Central memory CD4-positive, alpha-beta T cell (primary cell): ENCODE measurements around the gene NOTCH4.

ENCODE experiments used
- DNase-seq: peaks from one replicate; pipeline ENCODE4 v3.0.0; 2022

NOTCH4 gene

DNA sequence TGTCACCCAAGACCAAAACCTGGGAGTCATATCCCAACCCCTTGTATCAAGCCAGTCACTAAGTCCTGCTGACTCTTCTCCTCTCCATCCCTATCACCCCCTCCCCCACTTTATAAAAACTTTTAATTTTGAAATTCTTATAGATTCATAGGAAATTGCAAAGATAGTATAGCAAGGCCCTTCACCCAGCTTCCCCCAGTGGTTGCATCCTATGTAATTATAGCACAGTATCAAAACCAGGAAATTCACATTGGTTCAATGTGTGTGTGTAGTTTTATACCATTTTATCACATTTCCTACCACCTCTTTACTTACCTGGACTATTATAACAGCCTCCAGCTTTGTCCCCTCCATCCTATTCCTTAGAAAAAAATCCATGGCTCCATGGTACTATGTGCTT is 65.8 kb downstream of the NOTCH4 start:
- no peak for DNase-seq

- DNase-seq, result no peak
Observed at GRCh38 chr6:32156891-32157290, 67.0 kb downstream of the NOTCH4 start.

DNA sequence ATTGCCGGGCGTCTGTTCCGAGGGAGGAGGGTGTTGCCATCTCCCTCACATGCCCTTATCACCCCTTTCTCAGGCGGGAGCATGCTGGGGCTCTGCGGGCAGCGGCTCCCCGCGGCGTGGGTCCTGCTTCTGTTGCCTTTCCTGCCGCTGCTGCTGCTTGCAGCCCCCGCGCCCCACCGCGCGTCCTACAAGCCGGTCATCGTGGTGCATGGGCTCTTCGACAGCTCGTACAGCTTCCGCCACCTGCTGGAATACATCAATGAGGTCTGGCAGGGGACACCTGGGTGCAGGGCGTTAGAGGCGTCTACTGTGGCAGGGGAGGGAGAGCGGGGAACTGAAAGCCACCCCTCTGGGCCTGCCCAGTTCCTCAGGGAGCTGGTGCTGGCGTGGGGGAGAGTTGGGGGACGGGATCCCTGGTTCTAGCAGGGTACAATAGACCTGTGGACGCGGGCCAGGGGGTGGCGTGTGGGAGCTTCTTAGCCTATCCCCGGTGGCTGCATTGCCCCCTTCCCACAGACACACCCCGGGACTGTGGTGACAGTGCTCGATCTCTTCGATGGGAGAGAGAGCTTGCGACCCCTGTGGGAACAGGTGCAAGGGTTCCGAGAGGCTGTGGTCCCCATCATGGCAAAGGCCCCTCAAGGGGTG is 69.2 kb downstream of the NOTCH4 start:
- DNase-seq, result peak; percentile 63

DNA sequence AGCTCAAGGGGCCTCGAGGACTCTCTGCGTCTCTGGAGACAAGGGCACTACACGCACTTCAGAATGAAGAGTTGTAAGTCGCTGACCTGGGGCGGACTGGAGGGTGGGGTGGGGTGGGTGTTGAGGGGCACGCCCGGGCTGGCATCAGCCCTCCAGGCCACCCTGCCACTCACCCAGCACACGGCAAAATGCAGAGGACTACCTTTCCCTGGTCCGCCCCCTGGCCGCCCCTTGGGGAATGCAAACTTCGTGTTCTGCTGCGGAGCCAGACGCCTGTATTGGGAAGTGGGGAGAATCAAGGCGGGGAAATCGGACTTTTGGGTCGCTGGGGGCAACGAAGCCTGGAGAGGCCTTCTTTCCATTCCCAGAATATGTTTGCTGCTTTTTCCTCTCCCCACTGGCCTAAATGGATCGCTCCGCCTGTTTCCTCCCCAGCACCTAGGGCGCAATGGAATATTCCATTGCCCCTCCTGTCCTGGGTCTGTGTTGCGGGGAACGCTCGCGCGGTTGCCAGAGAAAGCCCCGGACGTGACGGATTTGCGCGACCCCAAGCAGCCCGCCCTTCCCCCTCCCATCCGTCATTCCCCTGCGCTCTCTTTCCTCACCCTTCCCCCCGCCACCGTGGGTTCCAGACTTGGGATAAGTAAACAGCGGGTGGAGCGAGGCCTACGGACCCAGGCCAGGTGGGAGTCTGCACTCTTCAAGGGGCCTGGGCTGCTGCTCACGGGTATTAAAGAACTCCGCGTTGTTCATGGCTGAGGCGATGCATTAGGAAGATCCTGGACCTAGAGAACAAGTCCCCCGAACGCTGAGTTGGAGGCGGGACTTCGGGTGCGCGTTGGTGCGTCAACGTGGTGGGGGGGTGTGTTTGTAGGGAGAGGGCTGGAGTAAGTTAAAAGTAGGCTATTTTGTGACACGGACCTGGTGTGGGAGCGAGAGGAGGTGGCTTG is 70.0 kb downstream of the NOTCH4 start, which contains the start of gene PPT2:
TSS of gene PPT2 (plus strand) at position 578 of the 950 bp plus-strand sequence. CDS start 454 bp downstream, outside the sequence.
- peak; percentile 70 for DNase-seq

DNA sequence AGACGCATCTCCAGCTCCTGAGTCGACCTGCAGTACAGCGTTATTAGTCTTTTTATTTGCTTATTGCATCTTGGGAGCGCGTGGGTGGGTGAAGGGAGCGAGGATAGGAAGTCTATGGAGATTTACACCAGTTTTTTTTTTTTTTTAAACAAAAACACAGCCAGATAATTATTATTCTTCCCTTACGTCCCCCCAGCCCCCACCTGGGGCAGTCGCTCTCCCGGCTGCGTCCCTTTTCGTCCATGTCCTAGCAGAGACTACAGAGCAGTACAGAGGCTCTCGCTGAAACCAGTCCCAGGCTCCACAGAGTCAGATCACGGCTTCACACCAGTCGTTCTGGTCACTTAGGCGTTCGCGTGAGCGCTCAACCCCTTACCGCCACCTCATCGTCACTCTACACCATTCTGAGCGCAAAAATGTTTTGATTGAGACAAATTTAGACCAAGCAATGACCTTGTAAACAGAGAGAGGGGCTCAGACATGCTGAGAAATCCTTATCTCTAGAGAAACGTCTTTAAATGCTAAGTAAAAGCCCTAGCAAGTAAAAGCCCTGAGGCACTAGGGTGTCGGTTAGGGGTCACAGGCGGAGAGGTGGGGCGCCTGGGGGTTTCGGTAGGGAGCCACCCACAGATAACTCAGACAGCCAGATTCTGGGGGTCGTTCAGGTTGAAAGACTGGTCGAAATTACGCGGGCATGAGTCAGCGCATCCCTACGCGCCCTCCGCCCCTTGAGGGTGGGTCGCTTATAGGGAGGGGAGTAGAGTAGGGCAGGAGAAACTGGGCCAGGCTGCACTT is 70.9 kb downstream of the NOTCH4 start:
- no peak for DNase-seq

DNA sequence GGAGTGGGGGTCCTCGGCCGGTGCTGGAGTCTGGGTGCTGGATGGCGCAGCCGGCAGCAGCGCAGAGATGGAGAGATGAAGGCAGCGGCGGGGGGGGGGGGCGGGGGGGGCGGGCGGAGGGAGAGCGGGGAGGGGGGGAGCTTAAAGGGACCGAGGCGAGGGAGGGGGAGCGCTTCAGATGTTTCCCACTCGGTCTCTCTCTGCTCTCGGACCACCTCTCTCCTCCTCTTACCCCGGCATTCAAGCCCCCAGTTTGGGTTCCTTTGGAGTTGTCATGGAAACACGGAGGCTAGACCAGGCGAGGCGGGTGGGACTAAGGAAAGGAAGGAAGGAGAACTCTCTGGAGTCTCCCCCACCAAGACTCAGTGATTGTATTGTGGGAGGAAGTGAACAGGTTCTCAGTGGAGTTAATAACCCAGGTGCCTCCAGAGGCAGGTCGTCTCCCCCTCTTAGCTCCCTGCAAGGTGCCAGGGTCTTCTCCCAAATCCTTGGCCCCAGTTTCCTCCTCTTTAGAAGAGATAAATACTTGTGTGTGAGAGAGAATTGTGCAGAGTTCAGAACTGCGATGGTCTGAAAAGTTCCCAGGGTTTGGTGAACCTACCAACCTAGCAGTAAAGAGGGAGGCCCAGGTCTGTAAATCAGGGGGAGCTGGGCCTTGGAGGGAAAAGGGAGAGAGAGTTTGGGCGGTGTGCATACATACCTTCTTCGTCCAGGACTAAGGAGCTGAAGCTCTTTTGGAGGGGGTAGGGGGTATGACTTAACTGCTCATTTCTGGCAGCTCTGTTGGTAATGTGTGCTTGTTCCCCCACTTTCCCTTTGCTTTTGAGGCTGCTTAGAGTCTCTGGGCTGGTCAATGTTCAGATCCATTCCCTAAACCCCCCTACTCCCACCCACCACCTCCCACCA is 71.8 kb downstream of the NOTCH4 start, which contains the start of gene PRRT1:
TSS of gene PRRT1 (minus strand) at position 77 of the 906 bp plus-strand sequence. CDS start 112 bp downstream, outside the sequence.
- DNase-seq, result no peak

DNA sequence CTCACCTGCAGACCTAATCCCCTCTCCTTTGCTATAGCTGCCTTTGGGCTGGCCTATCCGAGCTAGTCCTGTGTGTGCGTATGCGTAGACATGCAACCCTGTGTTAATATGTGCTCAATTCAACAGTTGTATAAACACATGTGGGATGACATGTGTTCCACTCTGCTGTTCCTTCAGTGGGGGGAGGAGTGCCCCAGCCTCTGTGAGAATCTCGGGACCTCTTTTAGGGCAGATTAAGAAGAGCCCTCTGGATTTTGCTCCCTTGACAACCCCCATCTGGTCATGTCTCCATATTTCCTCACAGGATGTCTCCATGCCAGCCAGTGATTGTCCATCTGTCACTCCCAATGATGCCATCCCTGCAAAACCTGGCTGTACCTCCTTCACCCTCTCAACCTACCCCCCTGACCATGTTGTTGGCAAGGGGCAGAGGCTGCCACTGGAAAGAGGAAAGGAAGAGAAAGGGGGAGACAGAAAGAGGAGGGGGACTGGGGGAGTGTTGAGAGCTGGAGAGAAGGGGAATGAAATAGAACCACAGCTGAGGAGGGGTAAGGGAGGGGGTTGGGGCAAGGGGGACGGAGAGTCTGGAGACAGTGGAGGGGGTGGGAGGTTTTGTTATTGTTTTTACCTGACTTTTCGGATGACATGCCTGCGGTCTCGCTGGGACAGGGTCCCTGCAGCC is 72.5 kb downstream of the NOTCH4 start:
- no peak for DNase-seq

DNA sequence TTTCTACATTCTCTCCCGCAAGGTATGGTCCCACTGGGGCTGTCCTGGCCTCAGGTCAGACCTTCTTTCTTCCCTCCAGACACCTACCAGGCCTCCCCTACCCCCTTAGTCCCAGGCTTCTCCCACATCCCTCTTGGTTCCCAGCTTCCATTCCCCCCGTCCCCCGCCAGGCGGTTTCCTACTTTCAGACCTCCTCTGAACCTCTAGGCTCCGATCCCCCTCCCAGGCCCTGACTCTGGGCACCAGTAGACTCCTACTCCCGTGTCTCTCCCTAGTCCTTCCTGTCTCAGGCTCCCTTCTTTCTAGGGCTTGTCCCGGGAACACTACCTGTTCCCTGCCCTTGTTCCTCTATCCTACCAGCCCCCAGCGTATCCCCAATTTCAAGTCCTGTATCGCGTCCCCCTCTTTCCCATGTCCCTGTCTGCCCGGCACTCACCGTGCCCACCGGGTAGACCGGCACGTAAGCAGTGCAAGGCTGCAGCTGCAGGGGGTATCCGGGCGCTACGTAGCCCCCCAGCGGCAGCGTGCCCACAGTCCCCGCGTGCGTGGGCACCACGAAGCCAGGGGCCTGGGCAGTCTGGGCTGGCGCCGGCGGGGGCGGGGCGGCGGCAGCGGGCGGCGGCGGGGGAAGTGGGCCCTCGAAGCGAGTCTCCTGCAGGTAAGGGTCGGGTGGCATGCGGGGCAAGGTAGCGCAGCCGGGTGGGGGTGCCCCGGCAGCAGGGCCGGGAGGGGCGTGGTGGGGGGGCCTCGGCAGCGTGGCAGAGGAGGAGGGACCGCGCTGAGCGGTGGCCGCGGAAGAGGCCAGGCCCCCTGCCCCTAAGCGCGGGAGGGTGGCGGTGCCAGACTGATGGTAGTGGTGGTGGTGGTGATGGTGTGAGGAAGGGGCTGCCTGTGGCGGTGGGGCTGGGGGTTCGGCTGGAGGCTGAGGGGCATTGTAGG is 73.7 kb downstream of the NOTCH4 start:
- no peak for DNase-seq

- no peak for DNase-seq
Observed at GRCh38 chr6:32149092-32149755, 74.6 kb downstream of the NOTCH4 start.

- DNase-seq, result peak; percentile 61
Observed at GRCh38 chr6:32148289-32149091, 75.4 kb downstream of the NOTCH4 start.

DNA sequence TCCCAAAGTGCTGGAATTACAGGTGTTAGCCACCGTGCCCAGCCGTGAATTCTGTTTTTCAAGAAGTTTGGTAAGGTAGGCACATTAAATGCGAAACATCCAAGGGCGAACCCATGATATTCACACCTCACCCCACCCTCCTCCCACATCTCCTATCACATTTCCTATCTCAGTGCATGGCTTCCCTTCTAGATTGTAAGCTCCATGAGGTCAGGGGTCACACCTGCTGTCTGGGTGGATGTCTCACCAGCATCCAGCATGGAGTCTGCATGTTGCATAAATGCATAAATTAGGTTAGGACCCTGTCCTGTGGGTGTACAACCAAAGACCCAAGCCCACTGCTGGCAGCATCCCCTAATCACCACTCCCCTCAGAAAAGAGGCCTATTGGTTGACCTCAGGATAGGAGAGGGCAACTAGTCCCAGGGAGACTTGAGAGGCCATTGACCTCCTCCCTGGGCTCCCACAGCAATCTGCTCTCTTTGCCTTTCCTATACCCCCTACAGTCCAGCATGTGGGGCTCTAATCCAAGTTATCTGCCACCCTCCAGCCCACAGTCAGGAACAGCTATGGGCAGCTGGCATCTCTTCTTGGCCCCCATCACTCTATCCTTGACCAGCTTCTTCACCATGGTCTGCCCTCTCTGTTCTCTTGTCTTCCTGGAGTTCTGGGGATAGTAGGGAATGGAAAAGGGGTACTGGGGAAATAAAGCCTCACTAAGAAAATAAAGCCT is 76.3 kb downstream of the NOTCH4 start:
- no peak for DNase-seq

DNA sequence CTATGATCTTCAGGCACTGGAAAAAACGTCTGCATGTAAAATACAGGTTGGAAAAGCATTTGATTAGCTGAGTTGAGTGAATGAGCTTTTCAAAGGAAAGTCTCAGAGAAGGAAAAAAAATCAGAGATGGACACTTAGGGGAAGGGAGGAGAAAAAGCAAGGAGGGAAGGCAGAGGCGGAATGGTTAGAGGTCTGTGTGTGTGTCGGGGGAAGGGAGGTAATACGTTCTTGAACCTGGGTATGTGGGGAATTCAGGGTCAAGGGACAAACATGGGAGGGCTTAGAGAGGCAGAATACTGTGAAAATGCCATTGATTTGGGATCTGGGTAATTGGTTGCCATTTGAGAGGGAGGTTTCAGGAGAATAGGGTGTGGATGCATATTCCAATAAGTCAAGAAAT is 77.2 kb downstream of the NOTCH4 start:
- no peak for DNase-seq

GRCh38 chr6:32146287-32146686 is 77.6 kb downstream of the NOTCH4 start:
- DNase-seq, result no peak
